GM18520 (cell line): ENCODE measurements around the gene FBXW7.

Source experiments
- ATAC-seq: cut with Tn5 transposase; IDR thresholded peaks from one replicate; pipeline ENCODE4 v1.9.1; 2021; ENCODE audit not compliant: unreplicated experiment

FBXW7 gene

DNA sequence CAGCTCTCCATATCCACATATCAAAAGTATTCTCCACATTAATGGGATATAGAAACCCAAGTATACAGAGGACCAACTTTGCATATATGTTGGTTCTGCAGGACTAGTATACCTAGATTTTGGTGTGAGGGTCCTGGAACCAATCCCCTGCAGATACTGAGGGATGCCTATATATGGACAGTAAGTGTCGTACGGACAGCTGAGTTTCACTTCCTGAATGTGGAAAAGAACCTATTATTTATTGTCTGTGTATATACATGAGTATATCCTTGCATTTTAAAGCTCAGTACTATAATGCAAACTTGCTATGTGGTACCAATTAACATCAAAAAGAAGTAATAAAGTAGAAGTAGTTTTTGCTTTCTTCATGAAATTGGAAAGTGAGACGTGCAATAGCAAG is 101.9 kb downstream of the FBXW7 start:
- ATAC-seq: no peak

DNA sequence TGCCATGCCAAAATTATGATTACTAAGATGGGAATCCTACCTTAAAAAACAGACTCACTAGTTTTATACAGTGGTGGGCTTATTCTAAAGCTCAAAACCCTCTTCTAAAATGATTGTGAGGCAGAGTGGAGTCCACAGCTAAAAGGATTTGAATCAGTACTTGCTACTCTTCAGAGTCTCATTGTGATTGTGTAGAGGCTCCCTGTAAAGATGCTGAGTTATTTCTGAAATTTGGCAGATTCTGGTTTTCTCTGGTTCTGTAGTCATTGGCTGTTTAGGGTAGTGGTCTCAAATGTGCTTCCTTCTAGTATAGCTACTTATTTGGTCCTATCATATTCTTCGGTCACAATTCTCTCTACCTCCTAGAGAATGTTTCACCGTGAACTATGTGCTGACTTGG is 104.1 kb downstream of the FBXW7 start:
- no peak for ATAC-seq

DNA sequence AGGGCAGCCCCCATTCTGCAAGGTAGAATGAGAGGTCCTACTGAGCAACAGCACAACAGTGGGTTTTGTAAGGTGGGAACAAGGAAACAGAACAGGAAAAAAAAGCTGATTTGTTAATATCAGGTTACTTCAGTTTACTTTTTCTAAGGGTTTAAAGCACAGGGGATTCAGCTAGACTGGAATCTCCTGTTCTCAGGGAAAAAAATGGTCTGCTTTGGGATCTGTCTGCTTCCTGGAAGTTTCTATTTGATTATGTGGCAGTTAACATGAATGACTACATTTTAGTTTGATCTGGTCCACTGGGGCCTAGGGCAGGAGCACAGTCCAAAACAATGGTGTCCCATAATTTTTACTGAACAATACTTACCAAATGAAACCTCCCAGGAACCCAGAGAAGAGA is 104.6 kb downstream of the FBXW7 start:
- no peak for ATAC-seq

DNA sequence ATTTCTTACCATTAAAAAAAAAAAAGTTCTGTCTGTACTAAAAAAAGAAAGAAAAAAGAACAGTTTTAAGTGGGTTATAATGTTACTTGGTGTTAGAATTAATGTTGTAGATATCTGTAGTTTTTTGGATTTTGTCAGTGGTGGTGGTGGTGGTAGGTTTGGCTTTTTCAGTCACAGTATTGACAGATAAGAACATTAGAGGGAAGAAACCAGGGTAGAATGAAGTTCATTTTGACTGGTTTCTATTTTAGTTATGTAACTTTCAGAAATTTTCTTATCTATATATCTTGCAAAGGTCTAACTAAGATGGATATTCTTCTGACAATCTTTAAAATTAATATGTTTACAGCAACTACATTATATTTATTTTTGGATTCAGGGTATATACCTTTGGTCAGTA is 105.4 kb downstream of the FBXW7 start:
- no peak for ATAC-seq

DNA sequence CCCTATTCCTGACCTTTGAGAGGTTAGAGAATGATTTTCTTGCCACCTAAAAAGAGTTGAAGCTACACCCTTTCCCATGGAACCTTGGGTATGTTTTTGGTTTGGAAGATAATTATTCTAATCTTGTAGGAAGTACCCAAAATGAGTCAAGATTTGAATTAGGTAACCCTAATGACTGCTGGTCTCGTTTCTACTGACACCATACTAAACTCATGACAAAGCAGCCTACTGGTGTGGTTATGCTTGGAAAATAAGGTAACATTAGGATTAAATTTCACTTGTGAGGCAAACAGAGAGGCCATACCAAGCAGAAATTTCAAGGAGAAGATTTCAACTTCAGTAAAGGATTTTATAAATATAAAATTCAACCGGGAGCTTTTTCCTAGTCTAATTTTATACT is 107.9 kb downstream of the FBXW7 start:
- no peak for ATAC-seq

DNA sequence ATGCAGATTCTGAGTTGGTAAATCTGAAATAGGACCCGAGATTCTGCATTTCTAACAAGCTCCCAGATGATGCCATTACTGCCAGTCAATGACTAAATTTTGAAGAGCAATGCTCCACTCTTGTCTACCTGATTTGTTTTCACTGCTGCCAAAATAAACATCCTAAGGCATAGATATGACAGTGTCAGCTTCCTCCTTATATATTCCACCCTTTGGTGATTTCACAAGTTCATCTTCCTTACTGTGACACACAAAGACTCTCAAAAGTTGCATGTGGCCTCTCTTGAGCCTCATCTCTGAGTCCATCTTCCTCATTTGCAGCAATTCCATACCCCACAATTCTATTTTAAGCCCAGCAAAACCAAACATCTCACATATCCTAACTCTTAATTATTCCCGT is 110.9 kb downstream of the FBXW7 start:
- no peak for ATAC-seq

DNA sequence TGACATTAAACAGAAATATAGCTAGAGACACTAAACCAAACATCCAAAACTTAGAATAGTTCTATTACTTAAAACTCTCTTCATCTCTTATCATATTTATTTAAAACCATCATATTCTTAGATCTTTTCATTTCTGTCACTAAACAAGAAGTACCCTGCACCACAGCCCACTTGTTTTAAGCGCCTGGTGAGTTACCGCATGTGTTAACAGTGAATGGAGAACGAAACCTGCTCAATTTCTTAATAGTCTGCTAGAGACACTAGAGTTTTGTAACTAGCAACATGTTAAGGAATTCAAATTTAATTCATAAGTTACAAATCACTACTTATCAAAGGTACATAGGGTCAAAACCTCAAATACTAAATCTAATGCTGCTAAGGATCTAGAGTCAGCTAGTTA is 111.5 kb downstream of the FBXW7 start:
- ATAC-seq: no peak

DNA sequence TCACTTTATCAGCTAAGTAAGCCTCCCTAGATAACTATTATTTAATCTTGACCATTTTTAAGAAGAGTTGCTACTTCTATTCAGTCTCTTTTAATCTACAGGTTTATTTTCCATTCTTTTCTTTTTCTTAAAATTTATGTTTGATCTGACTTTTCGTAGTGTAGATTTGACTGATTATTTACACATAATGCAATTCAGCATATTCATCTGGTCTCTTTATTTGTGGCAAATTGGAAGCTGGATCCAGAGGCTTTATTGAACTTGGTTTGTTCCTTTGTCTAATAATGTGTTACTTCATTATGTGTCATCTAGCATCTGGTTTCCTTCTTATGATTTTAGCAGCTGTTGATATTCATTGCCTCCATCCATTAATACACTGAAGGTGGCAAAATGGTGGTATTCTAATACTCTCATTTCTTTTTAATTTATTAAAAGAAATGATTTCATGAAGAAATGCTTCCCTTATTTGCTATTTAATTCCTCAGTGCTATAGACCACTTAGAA is 113.0 kb downstream of the FBXW7 start:
- ATAC-seq: no peak

DNA sequence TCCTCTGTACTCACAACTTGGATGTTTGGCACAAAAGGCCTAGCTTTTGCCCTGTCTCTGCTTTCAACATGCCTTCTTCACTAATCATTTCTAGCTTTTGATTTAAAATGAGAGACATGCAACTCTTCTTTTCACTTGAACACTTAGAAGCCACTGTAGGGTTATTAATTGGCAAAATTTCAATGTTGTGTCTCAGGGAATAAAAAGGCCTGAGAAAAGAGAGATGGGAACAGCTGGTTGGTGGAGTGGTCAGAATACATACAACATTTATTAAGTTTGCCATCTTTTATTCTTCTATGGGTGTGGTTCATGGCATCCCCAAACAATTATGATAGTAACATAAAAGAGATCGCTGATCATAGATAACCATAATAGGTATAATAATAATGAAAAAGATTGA is 114.3 kb downstream of the FBXW7 start:
- no peak for ATAC-seq

DNA sequence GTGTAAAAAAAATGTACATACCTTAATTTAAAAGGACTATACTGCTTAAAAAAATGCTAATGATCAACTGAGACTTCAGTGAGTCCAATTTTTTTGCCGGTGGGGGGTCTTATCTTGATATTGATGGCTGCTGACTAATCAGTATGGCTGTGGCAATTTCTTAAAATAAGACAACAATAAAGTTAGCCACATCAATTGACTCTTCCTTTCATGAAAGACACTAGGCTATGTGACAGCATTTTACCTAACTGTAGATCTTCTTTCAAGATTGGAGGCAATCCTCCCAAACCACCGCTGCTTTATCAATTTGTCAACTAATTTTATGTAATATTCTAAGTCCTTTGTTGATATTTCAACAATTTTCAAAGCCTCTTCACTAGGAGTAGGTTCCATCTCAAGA is 116.1 kb downstream of the FBXW7 start:
- no peak for ATAC-seq

DNA sequence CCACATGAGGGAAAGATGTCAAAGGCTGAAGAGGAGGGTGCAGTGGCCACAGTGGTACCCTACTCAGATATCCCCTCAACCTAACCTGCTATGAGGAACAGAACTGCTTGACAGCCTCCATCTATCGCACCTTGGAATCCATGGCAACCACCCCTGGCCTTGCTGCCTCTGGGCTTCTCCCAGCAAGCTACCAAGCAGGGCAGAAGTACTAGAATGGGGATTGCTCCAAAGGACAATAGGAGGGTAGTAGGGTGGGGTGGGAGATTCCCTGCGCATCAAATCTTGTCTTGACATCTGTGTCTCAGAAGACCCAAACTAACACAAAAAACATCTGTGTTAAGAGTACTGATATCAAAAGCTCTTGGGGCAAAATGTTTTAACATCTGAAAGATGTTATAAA is 118.2 kb downstream of the FBXW7 start:
- no peak for ATAC-seq

DNA sequence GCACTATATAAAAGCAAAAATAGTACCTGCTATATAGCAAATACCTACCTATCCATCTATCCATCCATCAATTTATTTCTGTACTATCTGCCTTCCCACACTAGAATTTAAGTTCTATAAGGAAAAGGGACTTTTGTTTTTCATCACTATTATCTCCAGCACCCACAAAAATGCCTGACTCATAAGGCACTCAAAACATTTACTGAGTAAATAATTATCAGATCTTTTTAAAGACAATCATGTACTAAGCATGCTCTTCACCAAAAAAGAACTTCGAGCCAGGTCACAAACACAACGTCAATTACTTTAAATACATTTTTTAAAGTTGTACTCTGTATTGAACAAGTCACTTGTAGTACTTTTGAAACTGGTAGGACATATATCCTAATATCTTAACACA is 119.9 kb downstream of the FBXW7 start:
- no peak for ATAC-seq

DNA sequence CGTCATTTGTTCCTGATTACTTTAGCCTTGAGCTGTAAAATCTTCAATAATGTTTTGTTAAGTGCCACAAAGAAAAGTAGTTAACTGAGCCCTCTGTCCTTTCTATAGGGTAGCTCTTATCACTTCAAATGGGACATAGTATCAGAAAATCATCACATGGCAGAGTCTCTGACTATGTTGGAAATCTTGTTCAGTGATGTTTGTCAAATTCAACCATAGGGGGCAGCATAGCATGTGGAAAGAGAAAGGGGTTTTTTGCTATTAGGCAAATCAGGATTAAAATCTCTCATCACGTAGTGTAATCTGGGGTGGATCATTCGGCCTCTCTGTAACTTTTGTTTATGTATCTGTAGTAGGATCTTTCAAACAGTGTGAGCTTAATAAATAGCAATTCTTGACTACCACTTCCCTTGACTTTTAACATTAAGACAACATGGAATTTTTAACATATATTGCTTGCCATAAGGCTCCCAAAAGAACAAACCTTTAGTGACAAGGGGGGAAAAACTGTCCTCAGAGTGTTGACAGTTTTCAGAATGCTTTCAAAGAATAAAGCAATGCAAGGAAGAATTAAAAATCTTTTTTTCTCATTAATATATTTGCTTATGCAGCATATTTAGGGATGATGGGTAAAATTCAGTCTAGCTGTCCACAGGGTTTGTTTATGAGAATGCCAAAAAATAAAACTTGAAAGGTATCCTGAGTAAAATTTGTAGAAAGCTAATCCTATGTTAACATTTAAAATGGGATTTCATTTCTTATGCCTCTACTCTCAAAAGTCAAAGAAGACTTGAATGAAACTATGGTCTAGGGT is 127.2 kb downstream of the FBXW7 start:
- ATAC-seq: no peak

DNA sequence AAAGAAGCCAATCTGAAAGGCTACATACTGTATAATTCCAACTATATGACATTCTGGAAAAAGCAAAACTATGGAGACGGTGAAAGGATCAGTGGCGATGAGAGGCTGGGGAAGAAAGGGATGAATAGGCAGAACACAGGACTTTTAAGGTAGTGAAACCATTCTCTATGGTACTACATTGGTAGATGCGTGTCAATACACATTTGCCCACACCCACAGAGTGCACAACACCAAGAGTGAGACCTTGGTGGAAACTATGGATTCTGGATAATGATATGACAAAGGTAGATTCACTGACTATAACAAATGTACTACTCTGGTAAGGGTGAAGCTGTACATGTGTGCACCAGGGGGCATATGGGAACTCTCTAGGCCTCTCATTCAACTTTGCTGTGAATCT is 134.5 kb downstream of the FBXW7 start:
- ATAC-seq: no peak

DNA sequence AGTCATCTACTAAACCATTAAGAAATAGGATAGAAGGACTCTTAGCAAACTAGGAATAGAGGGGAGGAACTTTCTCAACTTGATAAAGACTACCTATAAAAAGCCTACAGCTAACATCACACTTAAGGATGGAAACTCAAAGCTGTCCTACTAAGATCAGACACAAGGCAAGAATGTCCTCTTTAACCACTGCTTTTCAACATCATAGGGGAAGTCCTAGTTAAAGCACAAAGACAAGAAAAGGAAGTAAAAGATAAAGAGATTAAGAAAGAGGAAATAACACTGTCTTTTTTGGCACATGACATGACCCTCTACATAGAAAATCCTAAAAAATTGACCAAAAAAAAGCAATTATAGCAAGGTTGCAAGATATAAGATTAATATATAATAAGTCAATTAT is 136.6 kb downstream of the FBXW7 start:
- ATAC-seq: no peak

DNA sequence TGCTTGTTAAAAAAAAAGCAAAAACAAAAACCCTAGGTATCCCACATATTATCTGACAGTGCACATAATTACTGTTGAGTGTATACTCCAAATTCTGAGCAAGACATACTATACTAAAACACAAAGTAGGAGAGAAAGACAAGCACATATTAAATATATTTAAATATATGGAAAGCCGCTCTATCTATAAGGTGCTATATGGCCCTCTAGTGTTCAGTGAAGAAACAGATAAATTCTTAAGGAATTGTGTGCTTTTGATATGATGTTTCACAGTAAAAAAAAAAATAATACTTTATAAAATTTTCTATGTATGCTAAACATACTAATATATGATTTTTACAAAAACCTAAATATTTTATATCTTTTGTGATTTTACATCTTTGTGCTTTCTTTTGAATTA is 137.8 kb downstream of the FBXW7 start:
- no peak for ATAC-seq

DNA sequence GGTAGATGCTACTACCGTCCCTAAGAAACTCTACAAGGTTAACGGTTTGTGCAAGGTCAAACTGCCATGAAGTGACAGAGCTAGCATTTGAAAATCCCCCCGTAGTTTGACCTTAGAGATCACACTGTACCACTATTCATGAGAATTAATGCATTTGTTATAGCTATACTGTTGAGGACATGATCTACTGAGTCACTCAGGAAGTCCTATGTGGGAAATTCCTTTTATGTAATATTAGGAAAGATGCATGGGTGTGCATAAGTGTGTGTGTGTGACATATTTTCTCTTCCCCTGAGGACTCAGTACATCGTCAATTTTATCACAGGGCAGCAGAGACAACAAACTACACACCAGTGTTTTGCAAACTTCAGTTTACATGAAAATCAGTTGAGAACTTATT is 141.1 kb downstream of the FBXW7 start:
- no peak for ATAC-seq

DNA sequence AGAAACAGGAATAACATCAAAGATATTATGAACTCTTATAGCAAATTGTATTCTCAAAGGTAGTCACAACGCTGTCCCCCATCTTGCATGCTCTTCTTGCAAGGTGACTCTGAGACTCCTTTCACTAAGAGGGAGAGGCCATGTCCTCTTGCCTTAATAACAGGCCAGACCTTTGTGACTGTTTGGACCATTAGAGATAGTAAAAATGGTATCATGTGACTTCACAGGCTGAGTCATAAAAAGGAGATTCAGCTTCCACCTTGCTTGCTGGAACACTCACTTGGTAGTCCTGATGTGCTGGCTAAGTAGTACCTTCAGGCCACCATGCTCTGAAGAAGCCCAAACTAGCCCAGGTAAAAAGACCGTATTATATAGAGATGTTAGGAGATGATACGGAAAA is 143.8 kb downstream of the FBXW7 start:
- no peak for ATAC-seq

DNA sequence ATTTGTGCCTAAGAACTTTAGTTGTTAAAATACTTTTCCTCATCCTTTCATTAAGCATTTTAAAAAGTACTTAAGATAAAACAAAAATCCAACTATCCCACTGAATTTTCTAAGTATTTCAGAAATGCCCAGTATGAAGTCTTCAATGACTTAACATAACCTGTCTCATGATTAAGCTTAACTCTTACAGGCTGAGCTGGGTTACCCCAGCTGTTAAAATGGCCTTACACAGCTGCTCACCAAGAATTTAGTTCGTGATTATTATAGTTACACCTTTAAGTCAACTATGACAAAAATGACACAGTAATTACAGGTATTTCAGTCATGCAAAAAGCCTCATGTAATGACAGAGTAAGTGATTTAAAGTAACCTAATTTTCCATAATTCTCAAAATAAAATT is 145.7 kb downstream of the FBXW7 start:
- ATAC-seq: no peak

DNA sequence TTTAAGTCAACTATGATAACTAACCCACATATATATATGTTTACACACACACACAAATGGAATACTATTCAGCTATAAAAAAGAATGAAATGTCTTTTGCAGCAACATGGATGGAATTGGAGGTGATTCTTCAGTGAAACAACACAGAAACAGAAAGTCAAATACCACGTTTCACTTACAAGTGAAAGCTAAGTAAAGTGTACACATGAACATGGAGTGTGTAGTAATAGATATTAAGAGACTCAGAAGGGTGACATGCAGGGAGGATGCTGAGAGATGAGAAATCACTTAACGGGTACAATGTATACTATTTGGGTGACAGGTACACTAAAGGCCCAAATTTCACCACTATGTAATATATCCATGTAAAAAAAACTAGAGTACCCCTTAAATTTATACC is 146.5 kb downstream of the FBXW7 start:
- ATAC-seq: no peak

DNA sequence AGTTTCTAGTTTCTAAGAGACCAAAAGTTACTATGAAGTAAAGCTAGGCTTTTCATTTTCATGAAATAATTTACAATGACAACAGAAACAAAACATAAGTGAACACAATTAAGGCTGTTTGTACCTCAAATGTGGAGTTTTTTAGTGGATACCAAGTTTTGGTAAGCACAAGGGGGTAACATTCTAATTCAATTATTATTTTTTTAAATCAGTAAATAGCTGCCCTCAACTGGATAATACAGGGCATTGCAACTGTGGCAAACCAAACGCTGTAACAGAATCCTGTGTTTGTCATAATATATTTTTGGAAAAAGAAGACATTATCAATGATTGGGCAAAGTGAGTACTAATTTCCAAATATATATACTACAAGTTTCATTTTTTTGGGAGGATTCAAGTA is 150.3 kb downstream of the FBXW7 start:
- no peak for ATAC-seq

DNA sequence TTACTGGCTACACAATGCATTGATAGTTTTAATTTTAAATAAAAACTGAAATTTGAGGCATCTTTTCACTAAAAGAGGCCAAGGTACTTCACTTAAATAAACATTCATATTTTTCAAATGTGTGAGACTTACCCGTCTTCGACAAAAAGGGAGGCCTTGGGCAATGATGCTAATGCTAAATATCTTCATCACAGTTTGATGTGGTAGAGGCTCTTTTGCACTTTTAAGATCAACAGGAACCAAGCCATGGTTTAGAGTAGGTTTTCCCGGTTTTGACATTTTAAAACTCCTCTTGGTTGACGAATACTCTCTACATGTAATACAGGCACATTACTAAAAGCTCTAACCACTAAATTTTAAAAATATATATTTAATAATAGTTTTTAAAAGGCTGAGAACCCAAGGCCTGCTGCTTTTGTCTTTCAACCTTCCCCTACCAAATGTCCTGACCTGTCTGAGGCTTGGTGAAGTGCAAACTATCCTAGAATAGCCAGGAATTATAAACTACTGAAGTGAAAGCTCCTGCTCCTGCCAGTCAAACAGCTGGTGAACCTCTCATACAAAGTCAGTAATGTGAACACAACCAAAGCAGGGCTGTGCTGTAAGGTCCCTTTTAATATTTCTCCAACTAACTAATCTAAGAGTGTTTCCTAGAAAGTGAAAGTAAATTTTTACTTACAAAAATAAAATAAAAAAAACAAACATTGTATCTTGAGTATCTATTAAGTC is 153.7 kb downstream of the FBXW7 start:
- ATAC-seq: no peak

DNA sequence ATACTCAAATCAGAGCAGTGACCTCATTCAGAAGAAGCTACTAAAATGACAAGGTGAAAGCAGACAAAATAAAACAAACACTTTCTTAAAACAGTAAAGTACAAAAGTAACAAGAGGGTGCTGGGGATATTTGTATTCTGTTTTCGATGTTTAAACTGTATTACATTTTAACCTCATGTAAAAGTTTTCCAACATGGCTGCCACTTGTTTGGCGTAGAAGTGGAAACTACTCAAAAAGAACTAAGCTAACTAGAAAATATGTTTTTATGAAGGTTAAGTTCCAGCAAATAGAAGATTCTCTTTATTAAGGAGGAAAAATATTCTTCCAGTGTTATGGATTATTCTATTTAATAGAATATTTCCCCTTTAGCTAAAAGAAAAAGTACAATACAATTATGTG is 155.0 kb downstream of the FBXW7 start:
- ATAC-seq: no peak
